BJ (cell line): ENCODE data around the gene FUOM. TPM values are rescaled to one million over a fixed set of nuclear protein-coding genes. Genes with fewer than 3 reads are reported as not detected.
"Not testable (repeated sequence)": the region's sequence is repeated elsewhere in the genome, so short reads cannot be mapped to it uniquely, and the experiment has no call there.

Experiments used
- CTCF ChIA-PET: fragments of 350-600 bp; formaldehyde crosslinking; extraction: SDS; loops from one replicate; lab custom pipeline; 2021; ENCODE audit warnings: antibody characterized with exemption, inconsistent platforms; lab: Yijun Ruan, JAX
- POLR2A ChIA-PET: fragments of 300-600 bp; sonication (Branson Sonifier 250); formaldehyde crosslinking; extraction: SDS; loops from one replicate; lab custom pipeline; 2021; ENCODE audit warnings: antibody characterized with exemption; lab: Charles Lee
- DNase-seq: peaks from one replicate; pipeline ENCODE4 v3.0.0-alpha.2; 2011; ENCODE audit warnings: low read depth
- H3K27me3 ChIP-seq: 2 replicates; pipeline ENCODE4 v1.6.0; 2011; ENCODE audit warnings: low read length; ENCODE audit not compliant: control insufficient read depth, insufficient read depth
- H3K36me3 ChIP-seq: 2 replicates; pipeline ENCODE4 v1.5.1; 2011; ENCODE audit warnings: low read length; ENCODE audit not compliant: control insufficient read depth, insufficient read depth
- H3K4me3 ChIP-seq: 2 replicates; pipeline ENCODE4 v1.5.1; 2011; ENCODE audit warnings: low read depth, mild to moderate bottlenecking, control low read depth, low read length
- CTCF ChIP-seq: IDR thresholded peaks from 2 replicates; pipeline ENCODE4 v1.5.1; 2011; ENCODE audit warnings: low read depth, mild to moderate bottlenecking, control low read depth, inconsistent platforms, low read length, moderate library complexity; ENCODE audit not compliant: insufficient read depth
- polyA plus RNA-seq: library from polyadenylated mRNA; depleted of rRNA; stranded (reverse); fragments of >200 nt; gene quantifications from 2 replicates; pipeline ENCODE4 v1.2.3, GENCODE V29; 2011

FUOM gene
- polyA plus RNA-seq, 1 experiment = 49.8 TPM

GRCh38 chr10:133324198-133324792 is 33.5 kb downstream of the FUOM start:
- no peaks in the 10 kb centered on the region for H3K36me3 ChIP-seq
- TF ChIP-seq CTCF = no peak

DNA sequence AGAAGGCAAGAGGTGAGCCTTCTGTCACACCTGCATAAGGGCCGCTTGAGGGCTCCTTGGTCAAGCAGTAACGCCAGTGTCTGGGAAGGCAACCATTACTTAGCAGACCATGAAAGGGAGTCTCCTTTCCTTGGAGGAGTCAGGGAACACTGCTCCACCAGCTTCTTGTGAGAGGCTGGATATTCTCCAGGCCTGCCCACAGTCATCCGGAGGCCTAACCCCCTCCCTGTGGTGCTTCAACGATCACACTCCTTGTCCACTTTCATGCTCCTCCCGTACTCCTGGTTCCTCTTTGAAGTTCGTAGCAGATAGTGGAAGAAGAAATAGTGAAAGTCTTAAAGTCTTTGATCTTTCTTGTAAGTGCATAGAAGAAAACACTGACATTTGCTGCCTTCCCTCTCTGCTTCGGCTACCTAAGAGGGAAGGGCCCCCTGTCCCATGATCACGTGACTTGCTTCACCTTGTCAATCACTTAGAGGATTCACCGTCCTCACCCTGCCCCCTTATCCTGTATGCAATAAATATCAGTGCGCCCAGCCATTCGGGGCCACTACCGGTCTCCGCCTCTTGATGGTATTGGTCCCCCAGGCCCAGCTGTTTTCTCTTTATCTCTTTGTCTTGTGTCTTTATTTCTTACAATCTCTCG is 35.6 kb downstream of the FUOM start:
- H3K27me3 ChIP-seq, DNase-seq, H3K36me3 ChIP-seq, POLR2A ChIA-PET, H3K4me3 ChIP-seq: not testable (repeated sequence)
- CTCF ChIA-PET = interaction anchor here (1.3 kb wide), 1 partner anchor 179 kb away, joined by 4 read pairs; no protein-coding TSS in a partner anchor

More at GRCh38 chr10:133324198-133324792, 33.5 kb downstream of the FUOM start:
- CTCF ChIA-PET = interaction anchor here (0.6 to 2.0 kb wide), 3 partner anchors 9 to 16 kb away, joined by 3 to 6 read pairs (median 5); no protein-coding TSS in a partner anchor
- no peak overlapping the region for H3K4me3 ChIP-seq
- DNase-seq = no peak
- H3K27me3 ChIP-seq = peaks cover 8% of the 10 kb centered on the region
- POLR2A ChIA-PET = interaction anchor here (0.6 kb wide), 1 partner anchor 110 kb away, joined by 6 read pairs; no protein-coding TSS in a partner anchor

GRCh38 chr10:133320852-133321422 is 36.9 kb downstream of the FUOM start:
- DNase-seq, H3K4me3 ChIP-seq, POLR2A ChIA-PET, H3K27me3 ChIP-seq, H3K36me3 ChIP-seq: not testable (repeated sequence)
- CTCF ChIA-PET = interaction anchor here (1.3 to 1.9 kb wide), 3 partner anchors 9 to 177 kb away, joined by 3 to 6 read pairs (median 4); no protein-coding TSS in a partner anchor

- H3K4me3 ChIP-seq = peak overlapping the region; percentile 36
- H3K27me3 ChIP-seq = no peaks in the 10 kb centered on the region; the same call in 1 of the 2 replicates
- TF ChIP-seq CTCF = peak; percentile 93
- DNase-seq = no peak
- ChIA-PET POLR2A (no interaction called here), CTCF (interaction anchor here (0.6 to 1.1 kb wide), 6 partner anchors 8 to 173 kb away, joined by 3 to 4 read pairs (median 3); no protein-coding TSS in a partner anchor)
- no peaks in the 10 kb centered on the region for H3K36me3 ChIP-seq
These were observed 39.2 kb downstream of the FUOM start for GRCh38 chr10:133318494-133319127.

DNA sequence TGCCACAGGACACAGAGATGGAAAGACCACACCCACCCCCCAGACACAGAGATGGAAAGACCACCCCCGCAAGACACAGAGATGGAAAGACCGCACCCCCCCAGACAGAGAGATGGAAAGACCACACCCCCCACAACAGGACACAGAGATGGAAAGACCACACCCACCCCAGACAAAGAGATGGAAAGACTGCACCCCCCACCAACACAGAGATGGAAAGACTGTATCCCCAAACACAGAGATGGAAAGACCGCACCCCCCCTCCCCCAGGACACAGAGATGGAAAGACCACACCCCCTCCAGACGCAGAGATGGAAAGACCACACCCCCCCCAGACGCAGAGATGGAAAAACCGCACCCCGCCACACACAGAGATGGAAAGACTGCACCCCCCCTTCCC is 41.1 kb downstream of the FUOM start:
- no peaks in the 10 kb centered on the region; the same call in 1 of the 2 replicates for H3K27me3 ChIP-seq
- TF ChIP-seq CTCF = no peak
- no peak for DNase-seq
- peaks cover 6% of the 10 kb centered on the region for H3K36me3 ChIP-seq
- CTCF ChIA-PET = no interaction called here
- no peak overlapping the region for H3K4me3 ChIP-seq
- POLR2A ChIA-PET = no interaction called here
